Hepatocyte (in vitro differentiated cells): ENCODE results near the gene POT1.

ENCODE experiments used
- EZH2 ChIP-seq: fragments of 200-600 bp; sonication (generic); IDR thresholded peaks from 2 replicates; pipeline ENCODE4 v1.6.1; 2016; ENCODE audit warnings: antibody characterized with exemption, mild to moderate bottlenecking, borderline replicate concordance
- EZH2phosphoT487 ChIP-seq: fragments of 200-600 bp; sonication (generic); IDR thresholded peaks from one replicate; pipeline ENCODE4 v1.6.1; 2018; ENCODE audit warnings: antibody characterized with exemption, mild to moderate bottlenecking, low read depth, moderate library complexity; ENCODE audit not compliant: unreplicated experiment, severe bottlenecking
- TF ChIP-seq, protein P1 (sequence below): fragments of 200-600 bp; sonication (generic); IDR thresholded peaks from 2 replicates; pipeline ENCODE4 v1.5.1; 2016; ENCODE audit warnings: antibody characterized with exemption, mild to moderate bottlenecking; ENCODE audit not compliant: poor library complexity

DNA sequence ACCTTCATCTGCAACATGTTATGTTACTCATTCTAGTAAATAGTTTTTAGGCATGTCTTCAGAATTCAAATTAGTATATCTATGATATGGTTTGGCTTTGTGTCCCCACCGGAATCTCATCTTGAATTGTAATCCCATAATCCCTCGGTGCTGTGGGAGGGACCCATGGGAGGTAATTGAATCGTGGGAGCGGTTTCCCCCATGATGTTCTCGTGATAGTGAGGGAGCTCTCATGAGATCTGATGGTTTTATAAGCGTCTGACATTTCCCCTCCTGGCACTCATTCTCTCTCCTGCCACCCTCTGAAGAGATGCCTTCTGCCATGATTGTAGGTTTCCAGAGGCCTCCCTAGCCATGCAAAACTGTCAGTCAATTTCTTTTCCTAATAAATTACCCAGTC is 143.6 kb downstream of the POT1 start:
- TF ChIP-seq, protein P1, sequence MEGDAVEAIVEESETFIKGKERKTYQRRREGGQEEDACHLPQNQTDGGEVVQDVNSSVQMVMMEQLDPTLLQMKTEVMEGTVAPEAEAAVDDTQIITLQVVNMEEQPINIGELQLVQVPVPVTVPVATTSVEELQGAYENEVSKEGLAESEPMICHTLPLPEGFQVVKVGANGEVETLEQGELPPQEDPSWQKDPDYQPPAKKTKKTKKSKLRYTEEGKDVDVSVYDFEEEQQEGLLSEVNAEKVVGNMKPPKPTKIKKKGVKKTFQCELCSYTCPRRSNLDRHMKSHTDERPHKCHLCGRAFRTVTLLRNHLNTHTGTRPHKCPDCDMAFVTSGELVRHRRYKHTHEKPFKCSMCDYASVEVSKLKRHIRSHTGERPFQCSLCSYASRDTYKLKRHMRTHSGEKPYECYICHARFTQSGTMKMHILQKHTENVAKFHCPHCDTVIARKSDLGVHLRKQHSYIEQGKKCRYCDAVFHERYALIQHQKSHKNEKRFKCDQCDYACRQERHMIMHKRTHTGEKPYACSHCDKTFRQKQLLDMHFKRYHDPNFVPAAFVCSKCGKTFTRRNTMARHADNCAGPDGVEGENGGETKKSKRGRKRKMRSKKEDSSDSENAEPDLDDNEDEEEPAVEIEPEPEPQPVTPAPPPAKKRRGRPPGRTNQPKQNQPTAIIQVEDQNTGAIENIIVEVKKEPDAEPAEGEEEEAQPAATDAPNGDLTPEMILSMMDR, result no peak
- no peak for TF ChIP-seq EZH2
- no peak for TF ChIP-seq EZH2phosphoT487
